Measurements from ENCODE around the gene RYR1. TPM values are rescaled to one million over a fixed set of nuclear protein-coding genes. Genes with fewer than 3 reads are reported as not detected.
"Not testable (repeated sequence)": the region's sequence is repeated elsewhere in the genome, so short reads cannot be mapped to it uniquely, and the experiment has no call there.

RYR1 gene
- total RNA-seq, 1 donor from 2014 or later, result 0.12 TPM

- H3K4me3 ChIP-seq (ENCODE audit: low read depth, low read length), result no peak overlapping the region
- no peak for DNase-seq (ENCODE audit: low read depth)
- TF ChIP-seq CTCF (conservative IDR thresholded peaks at IDR 0.05; ENCODE audit: low read depth, low read length), result no peak
Observed at GRCh38 chr19:38420935-38421334, 12.6 kb upstream of the RYR1 start.

GRCh38 chr19:38421856-38422255 is 11.6 kb upstream of the RYR1 start:
- no peak for DNase-seq (ENCODE audit: low read depth)
- no peak for TF ChIP-seq CTCF (conservative IDR thresholded peaks at IDR 0.05; ENCODE audit: low read depth, low read length)

GRCh38 chr19:38422438-38422837 is 11.1 kb upstream of the RYR1 start:
- TF ChIP-seq CTCF (conservative IDR thresholded peaks at IDR 0.05; ENCODE audit: low read depth, low read length), result no peak
- DNase-seq (ENCODE audit: low read depth), result no peak
- no peak overlapping the region for H3K4me3 ChIP-seq (ENCODE audit: low read depth, low read length)

More at GRCh38 chr19:38421856-38422255, 11.6 kb upstream of the RYR1 start:
- H3K4me3 ChIP-seq (ENCODE audit: low read depth, low read length), result no peak overlapping the region

GRCh38 chr19:38424272-38424671 is 9.2 kb upstream of the RYR1 start:
- H3K4me3 ChIP-seq (ENCODE audit: low read depth, low read length), result no peak overlapping the region
- no peak for DNase-seq (ENCODE audit: low read depth)
- no peak for TF ChIP-seq CTCF (conservative IDR thresholded peaks at IDR 0.05; ENCODE audit: low read depth, low read length)

- no peak for DNase-seq (ENCODE audit: low read depth)
- no peak overlapping the region for H3K4me3 ChIP-seq (ENCODE audit: low read depth, low read length)
- no peak for TF ChIP-seq CTCF (conservative IDR thresholded peaks at IDR 0.05; ENCODE audit: low read depth, low read length)
Observed at GRCh38 chr19:38425222-38425809, 8.2 kb upstream of the RYR1 start.

- TF ChIP-seq CTCF (conservative IDR thresholded peaks at IDR 0.05; ENCODE audit: low read depth, low read length), result no peak
- no peak within 1 kb of the TSS for H3K4me3 ChIP-seq (ENCODE audit: low read depth, low read length)
- no peak for DNase-seq (ENCODE audit: low read depth)
Observed at GRCh38 chr19:38425810-38426466, 7.6 kb upstream of the RYR1 start, which contains the start of gene RASGRP4. TSS of gene RASGRP4 (minus strand) at chr19:38426219. CDS start at chr19:38426091, 128 bp downstream.

GRCh38 chr19:38427035-38427677 is 6.3 kb upstream of the RYR1 start:
- H3K4me3 ChIP-seq (ENCODE audit: low read depth, low read length), result not testable (repeated sequence)

More at GRCh38 chr19:38427035-38427677, 6.3 kb upstream of the RYR1 start:
- DNase-seq (ENCODE audit: low read depth), result not testable (repeated sequence)

All from epithelial cell of proximal tubule (primary cell).